ENCODE data around the gene NME3. TPM values are rescaled to one million over a fixed set of nuclear protein-coding genes. Genes with fewer than 3 reads are reported as not detected.

The NME3 gene
- total and polyA plus RNA-seq, 9 of the 15 experiments (the other 6 are each of a cell fraction or from before 2014, with no cell fraction given) = 0.68 to 76.3 (median 11.5) TPM

GRCh38 chr16:1760911-1761310 is 10.4 kb downstream of the NME3 start:
- in situ Hi-C loops (cut with MboI) (loop anchor here (5.0 kb wide), 1 partner anchor 49 kb away; no protein-coding TSS in a partner anchor), intact Hi-C loops (cut with micrococcal nuclease) (no loop called here)
- WGBS (ENCODE audit: insufficient coverage, low coverage, missing lambda C conversion rate) = 83% methylated on average over 10 of the region's 15 CpGs
- H3K9ac ChIP-seq (ENCODE audit: insufficient read depth in 1 of 2, low read depth in 2 of 2, low read length in 2 of 2) = no peak overlapping the region; a peak in 1 of 4 replicates
- H3K79me2 ChIP-seq (ENCODE audit: control insufficient read depth, insufficient read depth, low read length) = no peaks in the 10 kb centered on the region; the same call in 2 of the 3 replicates
- no peak overlapping the region for H3K4me2 ChIP-seq (ENCODE audit: insufficient read depth, low read length)
- DNase-seq (ENCODE audit: extremely low read depth in 1 of 4, low spot score in 3 of 4) (no peak), ATAC-seq (no peak), FAIRE-seq (no peak)
- no peaks in the 10 kb centered on the region for H3K9me3 ChIP-seq (replicated peaks; ENCODE audit: control insufficient read depth, insufficient read depth, low read depth, low read length)
- H3K27me3 ChIP-seq (ENCODE audit: control insufficient read depth in 2 of 2, insufficient read depth in 2 of 2, low read length in 2 of 2) = no peaks in the 10 kb centered on the region
- H4K20me1 ChIP-seq (replicated peaks; ENCODE audit: control insufficient read depth, insufficient read depth, low read length) = no peaks in the 10 kb centered on the region
- peaks cover 51% of the 10 kb centered on the region; the same call in 2 of the 3 replicates for H3K36me3 ChIP-seq (ENCODE audit: control insufficient read depth, insufficient read depth, low read length)
- no peak overlapping the region for H3K27ac ChIP-seq (ENCODE audit: extremely low read depth, low read depth, low read length)
- H3K4me1 ChIP-seq (replicated peaks in 1 of 2; ENCODE audit: control insufficient read depth in 2 of 2, insufficient read depth in 2 of 2, low read length in 2 of 2) = peaks cover 9 to 70% of the 10 kb centered on the region in 2 experiments; a peak in 4 of 5 replicates
- no peak overlapping the region for H2AFZ ChIP-seq (ENCODE audit: low read depth, low read length)
- ChIA-PET POLR2A (interaction anchor here (0.6 to 1.8 kb wide), 2 partner anchors 10 to 352 kb away, joined by 3 to 5 read pairs; no protein-coding TSS in a partner anchor), CTCF (ENCODE audit: low intra/inter-chr PET ratio) (no interaction called here)
- H3K9me1 ChIP-seq (ENCODE audit: control insufficient read depth, insufficient read depth, low read length) = no peaks in the 10 kb centered on the region
- TF ChIP-seq RBFOX2 (IDR thresholded peaks at IDR 0.05; ENCODE audit: low read depth, low read length) (no peak), SAP30 (IDR thresholded peaks at IDR 0.05; ENCODE audit: borderline replicate concordance, insufficient read depth, low read depth, low read length, poor library complexity, severe bottlenecking) (no peak), ZNF133 (CRISPR knock-in tag; IDR thresholded peaks at IDR 0.05) (no peak), MCM2 (IDR thresholded peaks at IDR 0.05; ENCODE audit: low read depth) (no peak), ETV5 (CRISPR knock-in tag; IDR thresholded peaks at IDR 0.05; ENCODE audit: low read depth) (no peak), ZNF785 (CRISPR knock-in tag; IDR thresholded peaks at IDR 0.05) (no peak), ELF4 (CRISPR knock-in tag; IDR thresholded peaks at IDR 0.05) (no peak), NFE2 (IDR thresholded peaks at IDR 0.05; ENCODE audit: low read depth) (no peak)
- TF ChIP-seq, protein P1, sequence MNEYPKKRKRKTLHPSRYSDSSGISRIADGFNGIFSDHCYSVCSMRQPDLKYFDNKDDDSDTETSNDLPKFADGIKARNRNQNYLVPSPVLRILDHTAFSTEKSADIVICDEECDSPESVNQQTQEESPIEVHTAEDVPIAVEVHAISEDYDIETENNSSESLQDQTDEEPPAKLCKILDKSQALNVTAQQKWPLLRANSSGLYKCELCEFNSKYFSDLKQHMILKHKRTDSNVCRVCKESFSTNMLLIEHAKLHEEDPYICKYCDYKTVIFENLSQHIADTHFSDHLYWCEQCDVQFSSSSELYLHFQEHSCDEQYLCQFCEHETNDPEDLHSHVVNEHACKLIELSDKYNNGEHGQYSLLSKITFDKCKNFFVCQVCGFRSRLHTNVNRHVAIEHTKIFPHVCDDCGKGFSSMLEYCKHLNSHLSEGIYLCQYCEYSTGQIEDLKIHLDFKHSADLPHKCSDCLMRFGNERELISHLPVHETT (CRISPR knock-in tag; conservative IDR thresholded peaks at IDR 0.05 in 1 of 2, IDR thresholded peaks at IDR 0.05 in 1 of 2) = no peak
- BruUV-seq (replicated peaks) = no TSS peak
- no peak overlapping the region for H3K4me3 ChIP-seq
